ENCODE data around the gene INVS.

GRCh38 chr9:100108559-100108958 is 9.5 kb downstream of the INVS start:
- TF ChIP-seq CTCF (IDR thresholded peaks at IDR 0.05) (no peak), POLR2A (IDR thresholded peaks at IDR 0.05) (no peak), EP300 (IDR thresholded peaks at IDR 0.05) (no peak)

Measured in upper lobe of left lung (tissue), 4 donors.